Smooth muscle cell (in vitro differentiated cells): ENCODE measurements around the gene TIAM2. TPM values are rescaled to one million over a fixed set of nuclear protein-coding genes. Genes with fewer than 3 reads are reported as not detected.

Source experiments
- DNase-seq: peaks from one replicate; lab custom pipeline; 2025; ENCODE audit not compliant: unreplicated experiment; lab: John Stamatoyannopoulos, UW
- H2AFZ ChIP-seq: fragments of 200-600 bp; sonication (generic); 2 replicates; pipeline ENCODE4 v1.6.0; 2016; ENCODE audit warnings: antibody characterized with exemption, low read depth, mild to moderate bottlenecking
- H3F3A ChIP-seq: fragments of 200-600 bp; sonication (generic); 2 replicates; pipeline ENCODE4 v1.6.0; 2017; ENCODE audit warnings: antibody characterized with exemption, low read depth
- H3K27ac ChIP-seq: fragments of 200-600 bp; sonication (generic); 2 replicates; pipeline ENCODE4 v1.5.1; 2016; ENCODE audit warnings: low read depth, mild to moderate bottlenecking
- H3K27me3 ChIP-seq: fragments of 200-600 bp; sonication (generic); 2 replicates; pipeline ENCODE4 v1.6.1; 2016; ENCODE audit warnings: low read depth, mild to moderate bottlenecking
- H3K36me3 ChIP-seq: fragments of 200-600 bp; sonication (generic); 2 replicates; pipeline ENCODE4 v1.5.1; 2016; ENCODE audit warnings: low read depth
- H3K4me1 ChIP-seq: fragments of 200-600 bp; sonication (generic); 2 replicates; pipeline ENCODE4 v1.5.1; 2016; ENCODE audit warnings: low read depth
- H3K4me2 ChIP-seq: fragments of 200-600 bp; sonication (generic); 2 replicates; pipeline ENCODE4 v1.6.0; 2016; ENCODE audit warnings: mild to moderate bottlenecking
- H3K4me3 ChIP-seq: fragments of 200-600 bp; sonication (generic); 2 replicates; pipeline ENCODE4 v1.5.1; 2016; ENCODE audit warnings: mild to moderate bottlenecking
- H3K79me2 ChIP-seq: fragments of 200-600 bp; sonication (generic); 2 replicates; pipeline ENCODE4 v1.6.0; 2016; ENCODE audit warnings: low read depth, mild to moderate bottlenecking
- H3K9ac ChIP-seq: fragments of 200-600 bp; sonication (generic); 2 replicates; pipeline ENCODE4 v1.6.0; 2016; ENCODE audit warnings: low read depth
- H3K9me3 ChIP-seq: fragments of 200-600 bp; sonication (generic); replicated peaks from 2 replicates; pipeline ENCODE4 v1.5.1; 2016; ENCODE audit warnings: low read depth
- H4K20me1 ChIP-seq: fragments of 200-600 bp; sonication (generic); 2 replicates; pipeline ENCODE4 v1.6.0; 2016; ENCODE audit warnings: low read depth
- CTCF ChIP-seq: fragments of 200-600 bp; sonication (generic); IDR thresholded peaks from 2 replicates; pipeline ENCODE4 v1.5.1; 2017; ENCODE audit warnings: borderline replicate concordance, mild to moderate bottlenecking, antibody characterized with exemption; ENCODE audit not compliant: insufficient read depth, poor library complexity, severe bottlenecking
- WGBS: methylation state at CpG from one replicate; pipeline ENCODE4 v1.1.7; 2016; ENCODE audit warnings: low lambda C conversion rate; 5-methylcytosine and 5-hydroxymethylcytosine counted together
- polyA plus RNA-seq: library from polyadenylated mRNA; unstranded; fragments of >200 nt; fragmentation: Nextera tagmentation; extraction: Ambion mirVana; gene quantifications from 2 replicates; pipeline ENCODE4 v1.2.1, GENCODE V29; 2016
- total RNA-seq: library from RNA; depleted of rRNA; stranded (reverse); fragments of >200 nt; gene quantifications from 2 replicates; pipeline ENCODE4 v1.2.3, GENCODE V29; 2014

TIAM2 gene
- total and polyA plus RNA-seq, 2 experiments from 2014 or later = 13.1 to 24.9 TPM

DNA sequence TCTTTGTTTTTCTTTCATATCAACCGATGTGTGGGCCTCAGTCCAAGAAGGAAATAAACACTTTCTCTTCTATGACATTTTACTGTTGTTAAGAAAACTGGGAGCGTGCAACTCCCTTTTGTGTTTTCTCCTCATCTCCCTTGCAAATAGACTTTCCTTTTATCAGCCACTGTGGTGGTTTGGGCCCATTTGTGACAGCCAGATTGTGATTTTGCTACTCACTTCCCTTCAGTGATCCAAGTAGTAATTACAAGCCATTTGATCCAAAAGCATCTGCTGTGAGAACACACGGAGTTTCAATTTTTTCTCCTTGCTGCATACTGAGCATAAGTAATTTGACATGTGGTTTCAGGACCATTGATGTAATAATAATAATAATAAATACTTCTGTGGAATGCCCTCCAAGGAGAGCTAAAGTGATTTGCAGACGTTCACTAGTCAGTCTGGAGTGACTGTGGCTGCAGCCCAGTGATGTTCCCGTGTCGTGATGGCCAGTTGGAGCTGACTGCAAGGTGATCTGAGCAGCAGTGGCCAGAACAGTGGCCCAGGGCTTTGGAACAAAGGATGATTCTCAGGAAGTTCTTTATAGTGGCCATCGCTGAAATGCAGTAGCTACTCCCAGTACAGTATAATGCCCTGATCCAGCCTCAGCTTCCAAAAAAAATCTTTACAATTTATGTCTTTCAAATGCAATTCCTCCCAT lies 176.8 kb downstream of the TIAM2 start:
- Histone ChIP-seq H3K9me3 (no peaks in the 10 kb centered on the region), H3K4me2 (peak overlapping the region; percentile 33), H3F3A (peaks cover 15% of the 10 kb centered on the region), H3K27me3 (no peaks in the 10 kb centered on the region), H2AFZ (no peak overlapping the region), H3K9ac (peak overlapping the region; percentile 69), H3K4me1 (peaks cover 10% of the 10 kb centered on the region), H3K27ac (peak overlapping the region; percentile 89), H3K4me3 (no peak overlapping the region), H4K20me1 (no peaks in the 10 kb centered on the region), H3K36me3 (no peaks in the 10 kb centered on the region), H3K79me2 (no peaks in the 10 kb centered on the region)
- 49% methylated on average over 7 of the region's 7 CpGs for WGBS
- no peak for TF ChIP-seq CTCF
- no peak for DNase-seq

DNA sequence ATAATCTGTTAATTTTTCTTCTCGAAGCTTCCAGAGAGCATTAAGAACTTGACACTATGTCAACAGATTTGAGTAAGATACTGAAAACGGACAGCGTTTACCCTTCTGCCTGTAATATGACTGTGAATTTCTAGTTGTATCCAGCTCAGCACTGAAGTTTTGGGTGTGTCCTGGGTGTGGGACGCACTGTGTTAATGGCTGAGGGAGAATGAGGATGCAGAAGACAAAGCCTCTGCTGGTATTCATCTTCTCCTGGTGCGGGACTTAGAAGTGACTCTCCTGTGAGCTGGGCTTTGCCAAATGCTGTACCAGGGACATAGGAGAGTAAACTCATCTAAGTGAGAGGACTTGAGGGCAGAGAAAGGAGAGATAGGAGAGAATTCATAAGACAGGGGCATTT lies 178.4 kb downstream of the TIAM2 start:
- DNase-seq = no peak
- no peaks in the 10 kb centered on the region for H4K20me1 ChIP-seq
- no peak overlapping the region for H3K9ac ChIP-seq
- H3K4me3 ChIP-seq = no peak overlapping the region
- no peak overlapping the region for H3K4me2 ChIP-seq
- 91% methylated on average over 5 of the region's 5 CpGs for WGBS
- peaks cover 15% of the 10 kb centered on the region for H3F3A ChIP-seq
- no peaks in the 10 kb centered on the region for H3K79me2 ChIP-seq
- H3K27me3 ChIP-seq = no peaks in the 10 kb centered on the region
- H3K36me3 ChIP-seq = no peaks in the 10 kb centered on the region
- TF ChIP-seq CTCF = no peak
- peaks cover 10% of the 10 kb centered on the region for H3K4me1 ChIP-seq
- H3K27ac ChIP-seq = no peak overlapping the region
- no peaks in the 10 kb centered on the region for H3K9me3 ChIP-seq
- no peak overlapping the region for H2AFZ ChIP-seq

DNA sequence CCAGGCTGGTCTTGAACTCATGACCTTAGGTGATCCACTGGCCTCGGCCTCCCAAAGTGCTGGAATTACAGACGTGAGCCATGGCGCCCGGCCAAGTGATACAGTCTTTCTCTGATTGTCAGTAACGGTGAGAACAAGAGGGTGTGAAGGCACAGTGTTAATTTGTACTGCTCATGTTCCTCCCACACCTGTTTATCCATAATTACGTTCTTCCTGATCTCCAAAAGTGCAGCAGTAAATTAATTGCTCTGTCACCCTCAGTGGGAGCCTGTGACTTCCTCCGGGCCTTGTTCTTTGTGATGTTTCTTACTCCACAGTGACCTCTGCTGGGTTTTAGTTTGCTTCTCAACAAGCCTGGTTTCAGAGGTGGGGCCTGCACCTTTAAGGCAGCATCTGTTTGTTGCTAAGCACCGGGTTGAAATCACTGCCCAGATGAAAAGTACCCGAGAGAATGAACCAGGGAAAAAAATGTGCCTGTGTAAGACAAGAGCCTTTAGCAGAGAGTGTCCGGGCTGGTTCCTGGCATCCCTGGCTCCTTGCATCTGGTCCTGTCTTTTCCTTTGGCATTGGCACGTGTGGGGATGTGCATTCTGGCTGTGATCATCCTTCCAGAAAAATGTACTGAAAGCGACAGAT lies 179.6 kb downstream of the TIAM2 start:
- Histone ChIP-seq H3K36me3 (no peaks in the 10 kb centered on the region), H3K4me3 (no peak overlapping the region), H2AFZ (no peak overlapping the region), H3F3A (peaks cover 15% of the 10 kb centered on the region), H3K4me1 (peaks cover 10% of the 10 kb centered on the region), H3K27me3 (no peaks in the 10 kb centered on the region), H4K20me1 (no peaks in the 10 kb centered on the region), H3K9me3 (no peaks in the 10 kb centered on the region), H3K27ac (no peak overlapping the region), H3K4me2 (no peak overlapping the region), H3K79me2 (no peaks in the 10 kb centered on the region), H3K9ac (no peak overlapping the region)
- no peak for DNase-seq
- peak; percentile 67 for TF ChIP-seq CTCF
- 53% methylated on average over 12 of the region's 12 CpGs for WGBS
